Measurements from ENCODE around the gene PSME3IP1.
"Not testable (repeated sequence)": the region's sequence is repeated elsewhere in the genome, so short reads cannot be mapped to it uniquely, and the experiment has no call there.

The PSME3IP1 gene

GRCh38 chr16:57185945-57186871 lies at the start of gene PSME3IP1, which contains the start of gene RSPRY1:
PSME3IP1 (minus strand) TSS chr16:57186039; CDS start chr16:57173854, 12,185 bp downstream.
RSPRY1 (plus strand) TSS chr16:57186329; CDS start chr16:57204659, 18,330 bp downstream.
- peak; percentile 99 for DNase-seq (ENCODE audit: low spot score)

GRCh38 chr16:57235128-57236021 lies 49.5 kb upstream of the PSME3IP1 start:
- no peak for DNase-seq (ENCODE audit: low spot score)

GRCh38 chr16:57234707-57235092 lies 48.9 kb upstream of the PSME3IP1 start:
- no peak for DNase-seq (ENCODE audit: low spot score)

- DNase-seq (ENCODE audit: low spot score), result no peak
Measured at GRCh38 chr16:57233944-57234706, 48.3 kb upstream of the PSME3IP1 start.

GRCh38 chr16:57231821-57232350 lies 46.0 kb upstream of the PSME3IP1 start:
- DNase-seq (ENCODE audit: low spot score), result no peak

GRCh38 chr16:57229079-57229478 lies 43.2 kb upstream of the PSME3IP1 start:
- no peak for DNase-seq (ENCODE audit: low spot score)

- no peak for DNase-seq (ENCODE audit: low spot score)
Measured at GRCh38 chr16:57226701-57227621, 41.1 kb upstream of the PSME3IP1 start.

- DNase-seq (ENCODE audit: low spot score), result no peak
Measured at GRCh38 chr16:57225978-57226377, 40.1 kb upstream of the PSME3IP1 start.

GRCh38 chr16:57224651-57225335 lies 39.0 kb upstream of the PSME3IP1 start:
- DNase-seq (ENCODE audit: low spot score), result no peak

GRCh38 chr16:57223057-57223456 lies 37.2 kb upstream of the PSME3IP1 start:
- DNase-seq (ENCODE audit: low spot score), result no peak

- no peak for DNase-seq (ENCODE audit: low spot score)
Measured at GRCh38 chr16:57216968-57217367, 31.1 kb upstream of the PSME3IP1 start.

GRCh38 chr16:57213462-57213861 lies 27.6 kb upstream of the PSME3IP1 start:
- no peak for DNase-seq (ENCODE audit: low spot score)

- no peak for DNase-seq (ENCODE audit: low spot score)
Measured at GRCh38 chr16:57209780-57210179, 23.9 kb upstream of the PSME3IP1 start.

GRCh38 chr16:57208926-57209325 lies 23.1 kb upstream of the PSME3IP1 start:
- no peak for DNase-seq (ENCODE audit: low spot score)

- no peak for DNase-seq (ENCODE audit: low spot score)
Measured at GRCh38 chr16:57204675-57205074, 18.8 kb upstream of the PSME3IP1 start.

- no peak for DNase-seq (ENCODE audit: low spot score)
Measured at GRCh38 chr16:57203451-57203850, 17.6 kb upstream of the PSME3IP1 start.

GRCh38 chr16:57202095-57202886 lies 16.5 kb upstream of the PSME3IP1 start:
- no peak for DNase-seq (ENCODE audit: low spot score)

- not testable (repeated sequence) for DNase-seq (ENCODE audit: low spot score)
Measured at GRCh38 chr16:57200926-57201325, 15.1 kb upstream of the PSME3IP1 start.

GRCh38 chr16:57200321-57200720 lies 14.5 kb upstream of the PSME3IP1 start:
- not testable (repeated sequence) for DNase-seq (ENCODE audit: low spot score)

Data from ecto neural progenitor cell (in vitro differentiated cells).